ENCODE data around the gene TUBB. TPM values are rescaled to one million over a fixed set of nuclear protein-coding genes. Genes with fewer than 3 reads are reported as not detected.

The TUBB gene
- total and polyA plus RNA-seq, 4 experiments from 2014 or later = 74.8 to 300 (median 214) TPM

- H3K9me3 Mint-ChIP-seq = no peaks in the 10 kb centered on the region
- H3K27me3 ChIP-seq (ENCODE audit: insufficient read depth, low read length) = no peaks in the 10 kb centered on the region
- no peak overlapping the region for H3K27ac ChIP-seq (ENCODE audit: low read depth, low read length)
- no peak overlapping the region for H3K4me3 ChIP-seq (ENCODE audit: low read length in 2 of 2)
- POLR2A ChIA-PET (ENCODE audit: partially characterized antibody) = interaction anchor here (29.9 to 47.0 kb wide), 2 partner anchors 10 to 15 kb away, joined by 1474 read pairs; partner anchors contain the start of genes DHX16, MDC1, NRM and PPP1R18
- no peaks in the 10 kb centered on the region for H3K27me3 Mint-ChIP-seq
- peaks cover 5% of the 10 kb centered on the region for H3K36me3 ChIP-seq (ENCODE audit: insufficient read depth, low read length)
- DNase-seq = no peak
- H3K36me3 Mint-ChIP-seq = peaks cover 29 to 37% of the 10 kb centered on the region in 2 donors
- no peaks in the 10 kb centered on the region for H3K9me3 ChIP-seq (ENCODE audit: control insufficient read depth in 1 of 2, low read length in 2 of 2)
- no peaks in the 10 kb centered on the region for H3K4me1 ChIP-seq (ENCODE audit: insufficient read depth, low read length)
- peak overlapping the region in 1 of 7 donors; percentile 38 for H3K27ac Mint-ChIP-seq
- no peak overlapping the region for H3K4me3 Mint-ChIP-seq
- H3K4me1 Mint-ChIP-seq = peaks cover 0 to 1% (median 0%) of the 10 kb centered on the region in 4 donors
- CTCF ChIA-PET (ENCODE audit: partially characterized antibody) = interaction anchor here (0.7 kb wide), 2 partner anchors 17 to 302 kb away, joined by 3 read pairs; partner anchors contain the start of gene MDC1
- intact Hi-C loops (cut with micrococcal nuclease) = no loop called here
Observed at GRCh38 chr6:30700340-30700739, 19.8 kb upstream of the TUBB start.

GRCh38 chr6:30703011-30703410 lies 17.1 kb upstream of the TUBB start:
- Histone ChIP-seq H3K27me3 (ENCODE audit: insufficient read depth, low read length) (no peaks in the 10 kb centered on the region), H3K4me1 (ENCODE audit: insufficient read depth, low read length) (no peaks in the 10 kb centered on the region), H3K4me3 (ENCODE audit: low read length in 2 of 2) (no peak overlapping the region), H3K27ac (ENCODE audit: low read depth, low read length) (no peak overlapping the region), H3K9me3 (ENCODE audit: control insufficient read depth in 1 of 2, low read length in 2 of 2) (no peaks in the 10 kb centered on the region), H3K36me3 (ENCODE audit: insufficient read depth, low read length) (peaks cover 13% of the 10 kb centered on the region)
- peaks cover 44 to 54% of the 10 kb centered on the region in 2 donors for H3K36me3 Mint-ChIP-seq
- intact Hi-C loops (cut with micrococcal nuclease) = no loop called here
- DNase-seq = no peak
- CTCF ChIA-PET (ENCODE audit: partially characterized antibody) = interaction anchor here (1.4 kb wide), 1 partner anchor 24 kb away, joined by 6 read pairs; no protein-coding TSS in a partner anchor
- peak overlapping the region in 1 of 7 donors; percentile 69 for H3K27ac Mint-ChIP-seq
- POLR2A ChIA-PET (ENCODE audit: partially characterized antibody) = interaction anchor here (2.0 to 47.0 kb wide), 2 partner anchors 14 to 18 kb away, joined by 11 to 1474 read pairs; partner anchors contain the start of genes DHX16, MDC1, NRM and PPP1R18
- H3K4me1 Mint-ChIP-seq = peaks cover 0 to 5% (median 2%) of the 10 kb centered on the region in 4 donors
- H3K4me3 Mint-ChIP-seq = no peak overlapping the region
- no peaks in the 10 kb centered on the region for H3K9me3 Mint-ChIP-seq
- H3K27me3 Mint-ChIP-seq = no peaks in the 10 kb centered on the region

- H3K9me3 ChIP-seq (ENCODE audit: control insufficient read depth in 1 of 2, low read length in 2 of 2) = no peaks in the 10 kb centered on the region
- intact Hi-C loops (cut with micrococcal nuclease) = no loop called here
- H3K27me3 ChIP-seq (ENCODE audit: insufficient read depth, low read length) = no peaks in the 10 kb centered on the region
- H3K27ac ChIP-seq (ENCODE audit: low read depth, low read length) = no peak overlapping the region
- ChIA-PET POLR2A (ENCODE audit: partially characterized antibody) (interaction anchor here (1.1 to 47.0 kb wide), 3 partner anchors 13 to 18 kb away, joined by 3 to 1474 read pairs (median 11); partner anchors contain the start of genes DHX16, MDC1, NRM and PPP1R18), CTCF (ENCODE audit: partially characterized antibody) (interaction anchor here (0.6 to 1.6 kb wide), 4 partner anchors 18 to 990 kb away, joined by 3 to 6 read pairs (median 4); no protein-coding TSS in a partner anchor)
- no peaks in the 10 kb centered on the region for H3K4me1 ChIP-seq (ENCODE audit: insufficient read depth, low read length)
- Mint-ChIP-seq H3K4me1 (peaks cover 0 to 5% (median 2%) of the 10 kb centered on the region in 4 donors), H3K27me3 (no peaks in the 10 kb centered on the region), H3K4me3 (no peak overlapping the region), H3K36me3 (peaks cover 46 to 58% of the 10 kb centered on the region in 2 donors), H3K27ac (no peak overlapping the region), H3K9me3 (no peaks in the 10 kb centered on the region)
- peaks cover 13% of the 10 kb centered on the region for H3K36me3 ChIP-seq (ENCODE audit: insufficient read depth, low read length)
- H3K4me3 ChIP-seq (ENCODE audit: low read length in 2 of 2) = no peak overlapping the region
- DNase-seq = no peak
Observed at GRCh38 chr6:30703821-30704220, 16.3 kb upstream of the TUBB start.

GRCh38 chr6:30705620-30706019 lies 14.5 kb upstream of the TUBB start:
- Mint-ChIP-seq H3K4me1 (peaks cover 0 to 6% (median 3%) of the 10 kb centered on the region in 4 donors), H3K27ac (peak overlapping the region in 2 of 7 donors; percentile 15 to 42), H3K27me3 (no peaks in the 10 kb centered on the region), H3K36me3 (peaks cover 54 to 63% of the 10 kb centered on the region in 2 donors), H3K9me3 (no peaks in the 10 kb centered on the region), H3K4me3 (no peak overlapping the region)
- Histone ChIP-seq H3K36me3 (ENCODE audit: insufficient read depth, low read length) (peaks cover 16% of the 10 kb centered on the region), H3K27ac (ENCODE audit: low read depth, low read length) (no peak overlapping the region), H3K9me3 (ENCODE audit: control insufficient read depth in 1 of 2, low read length in 2 of 2) (no peaks in the 10 kb centered on the region), H3K4me3 (ENCODE audit: low read length in 2 of 2) (no peak overlapping the region), H3K4me1 (ENCODE audit: insufficient read depth, low read length) (no peaks in the 10 kb centered on the region), H3K27me3 (ENCODE audit: insufficient read depth, low read length) (no peaks in the 10 kb centered on the region)
- POLR2A ChIA-PET (ENCODE audit: partially characterized antibody) = interaction anchor here (1.1 to 47.0 kb wide), 3 partner anchors 10 to 20 kb away, joined by 3 to 1474 read pairs (median 5); partner anchors contain the start of genes DHX16, MDC1, NRM and PPP1R18
- no peak for DNase-seq
- intact Hi-C loops (cut with micrococcal nuclease) = no loop called here
- CTCF ChIA-PET (ENCODE audit: partially characterized antibody) = interaction anchor here (1.7 to 1.8 kb wide), 2 partner anchors 11 to 26 kb away, joined by 4 to 6 read pairs; partner anchors contain the start of gene MDC1

DNA sequence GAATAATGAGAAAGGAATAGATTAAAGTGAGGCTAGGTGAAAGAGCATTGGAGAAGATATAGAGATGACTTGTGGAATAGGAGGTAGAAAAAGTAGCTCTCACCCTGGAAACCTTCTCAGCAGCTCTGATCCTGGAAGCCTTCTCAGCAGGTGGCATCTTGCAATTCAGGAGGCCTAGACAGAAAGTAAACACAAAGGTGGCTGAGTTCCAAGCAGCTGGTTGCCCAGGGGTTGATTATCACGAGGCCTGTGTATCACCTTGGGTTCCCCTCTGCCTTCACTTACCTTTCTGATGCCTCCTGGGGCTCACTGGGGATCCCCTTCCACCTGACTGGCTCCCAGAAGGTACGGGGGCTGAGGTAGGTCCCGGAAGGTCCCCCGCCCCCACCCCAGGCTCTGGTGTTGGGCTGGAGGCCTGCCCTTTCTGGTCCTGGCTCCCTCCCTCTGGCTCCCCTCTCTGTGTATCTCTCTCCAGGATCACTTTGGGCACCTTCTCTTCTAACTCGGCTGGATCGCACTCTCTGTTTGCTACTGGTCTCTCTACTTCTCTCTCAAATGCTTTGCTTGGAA lies 12.8 kb upstream of the TUBB start:
- no peak for DNase-seq
- Mint-ChIP-seq H3K36me3 (peaks cover 63 to 77% of the 10 kb centered on the region in 2 donors), H3K4me3 (no peak overlapping the region), H3K27me3 (no peaks in the 10 kb centered on the region), H3K4me1 (peaks cover 6 to 7% (median 6%) of the 10 kb centered on the region in 4 donors), H3K27ac (peak overlapping the region in 1 of 7 donors; percentile 23), H3K9me3 (no peaks in the 10 kb centered on the region)
- Histone ChIP-seq H3K27me3 (ENCODE audit: insufficient read depth, low read length) (no peaks in the 10 kb centered on the region), H3K36me3 (ENCODE audit: insufficient read depth, low read length) (peaks cover 29% of the 10 kb centered on the region), H3K4me3 (ENCODE audit: low read length in 2 of 2) (no peak overlapping the region), H3K4me1 (ENCODE audit: insufficient read depth, low read length) (no peaks in the 10 kb centered on the region), H3K27ac (ENCODE audit: low read depth, low read length) (no peak overlapping the region), H3K9me3 (ENCODE audit: control insufficient read depth in 1 of 2, low read length in 2 of 2) (no peaks in the 10 kb centered on the region)
- intact Hi-C loops (cut with micrococcal nuclease) = no loop called here
- ChIA-PET CTCF (ENCODE audit: partially characterized antibody) (interaction anchor here (1.0 kb wide), 1 partner anchor 12 kb away, joined by 3 read pairs; no protein-coding TSS in a partner anchor), POLR2A (ENCODE audit: partially characterized antibody) (interaction anchor here (47.0 kb wide), 1 partner anchor 22 kb away, joined by 1474 read pairs; the partner anchor contains the start of genes DHX16, NRM and PPP1R18)

- peaks cover 68 to 75% of the 10 kb centered on the region in 2 donors for H3K36me3 Mint-ChIP-seq
- ChIA-PET POLR2A (ENCODE audit: partially characterized antibody) (interaction anchor here (47.0 kb wide), 1 partner anchor 24 kb away, joined by 1474 read pairs; the partner anchor contains the start of genes DHX16, NRM and PPP1R18), CTCF (ENCODE audit: partially characterized antibody) (interaction anchor here (0.8 to 2.7 kb wide), 4 partner anchors 13 to 30 kb away, joined by 3 to 8 read pairs (median 6); partner anchors contain the start of gene NRM)
- no peaks in the 10 kb centered on the region for H3K27me3 Mint-ChIP-seq
- no peaks in the 10 kb centered on the region for H3K27me3 ChIP-seq (ENCODE audit: insufficient read depth, low read length)
- no peak overlapping the region for H3K4me3 Mint-ChIP-seq
- no peaks in the 10 kb centered on the region for H3K9me3 Mint-ChIP-seq
- no peak overlapping the region for H3K4me3 ChIP-seq (ENCODE audit: low read length in 2 of 2)
- intact Hi-C loops (cut with micrococcal nuclease) = no loop called here
- H3K27ac ChIP-seq (ENCODE audit: low read depth, low read length) = no peak overlapping the region
- peak overlapping the region in 2 of 7 donors; percentile 13 to 86 for H3K27ac Mint-ChIP-seq
- DNase-seq = no peak
- peaks cover 46% of the 10 kb centered on the region for H3K36me3 ChIP-seq (ENCODE audit: insufficient read depth, low read length)
- H3K4me1 ChIP-seq (ENCODE audit: insufficient read depth, low read length) = no peaks in the 10 kb centered on the region
- H3K9me3 ChIP-seq (ENCODE audit: control insufficient read depth in 1 of 2, low read length in 2 of 2) = no peaks in the 10 kb centered on the region
- H3K4me1 Mint-ChIP-seq = peaks cover 6 to 21% (median 11%) of the 10 kb centered on the region in 4 donors
Observed at GRCh38 chr6:30709101-30709868, 10.9 kb upstream of the TUBB start.
